ENCODE data around the gene TSPAN6.

DNA sequence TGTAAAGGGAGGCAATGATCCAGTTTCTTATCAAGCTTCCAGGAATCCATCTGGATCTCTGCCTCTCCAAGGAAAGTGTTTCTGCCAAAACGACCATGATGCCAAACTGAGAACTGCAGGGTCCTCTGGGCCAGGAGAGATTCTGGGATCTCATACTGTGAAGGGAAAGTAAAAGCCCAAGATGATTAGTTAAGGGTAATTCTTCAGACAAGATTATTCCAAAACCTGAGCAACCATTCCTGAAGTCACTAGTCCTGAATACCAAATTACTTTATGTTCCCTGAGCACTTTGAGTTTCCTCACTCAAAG is 49.3 kb upstream of the TSPAN6 start:
- no peak for TF ChIP-seq POLR2AphosphoS5 (IDR thresholded peaks at IDR 0.05; ENCODE audit: low read depth, low read length)
- TF ChIP-seq POLR2A (IDR thresholded peaks at IDR 0.05; ENCODE audit: low read depth, low read length), result no peak
- no peak for TF ChIP-seq TAF1 (IDR thresholded peaks at IDR 0.05; ENCODE audit: borderline replicate concordance, low read depth, low read length)

All from GM12892 (cell line).